NOMO-1 (cell line): Measurements from ENCODE around the gene MPND.

Source experiments
- DNase-seq, 2 experiments: peaks; one replicate each; lab custom pipeline; 2025; ENCODE audit not compliant: unreplicated experiment in 2 of 2; lab: John Stamatoyannopoulos, UW

Gene MPND

GRCh38 chr19:4375164-4376027 is 32.0 kb downstream of the MPND start:
- peak; percentile 43 to 52 for DNase-seq

GRCh38 chr19:4376028-4376670 is 32.8 kb downstream of the MPND start:
- DNase-seq = no peak

GRCh38 chr19:4376671-4376990 is 33.3 kb downstream of the MPND start:
- no peak for DNase-seq

GRCh38 chr19:4376991-4377781 is 33.8 kb downstream of the MPND start:
- DNase-seq = no peak

GRCh38 chr19:4378886-4379285 is 35.5 kb downstream of the MPND start:
- no peak for DNase-seq

GRCh38 chr19:4379383-4380253 is 36.3 kb downstream of the MPND start:
- no peak for DNase-seq

- no peak for DNase-seq
Measured at GRCh38 chr19:4380254-4380727, 36.9 kb downstream of the MPND start.

- no peak for DNase-seq
Measured at GRCh38 chr19:4385291-4386040, 42.1 kb downstream of the MPND start.

GRCh38 chr19:4386041-4386782 is 42.9 kb downstream of the MPND start:
- DNase-seq = no peak

GRCh38 chr19:4388337-4389063 is 45.1 kb downstream of the MPND start:
- no peak for DNase-seq

- DNase-seq = no peak
Measured at GRCh38 chr19:4389064-4389375, 45.7 kb downstream of the MPND start.

GRCh38 chr19:4389511-4390016 is 46.2 kb downstream of the MPND start:
- no peak for DNase-seq

- DNase-seq = no peak
Measured at GRCh38 chr19:4390017-4390566, 46.7 kb downstream of the MPND start.

GRCh38 chr19:4390567-4391305 is 47.4 kb downstream of the MPND start:
- DNase-seq = no peak

GRCh38 chr19:4391306-4391693 is 47.9 kb downstream of the MPND start:
- no peak for DNase-seq

GRCh38 chr19:4391701-4392483 is 48.5 kb downstream of the MPND start:
- no peak for DNase-seq
